Subcutaneous adipose tissue (tissue), 4 donors: ENCODE measurements around the gene SMOC1. TPM values are rescaled to one million over a fixed set of nuclear protein-coding genes. Genes with fewer than 3 reads are reported as not detected.

ENCODE experiments used
- CTCF ChIP-seq: fragments of 450-650 bp; IDR thresholded peaks from one replicate; pipeline ENCODE4 v1.5.1; 2016; ENCODE audit warnings: low read depth, mild to moderate bottlenecking, control low read depth, antibody characterized with exemption, moderate library complexity
- total RNA-seq, 4 donors: library from RNA; depleted of rRNA; stranded (reverse); fragments of >200 nt; gene quantifications; one replicate each; pipeline ENCODE4 v1.1.0, GENCODE V29; 2016

Gene SMOC1
- total RNA-seq, 4 donors from 2014 or later, result 7.7 to 38.1 (median 29.9) TPM

GRCh38 chr14:70011098-70011497 is 131.9 kb downstream of the SMOC1 start:
- TF ChIP-seq CTCF, result no peak

GRCh38 chr14:70011708-70012107 is 132.5 kb downstream of the SMOC1 start:
- no peak for TF ChIP-seq CTCF

- no peak for TF ChIP-seq CTCF
Observed at GRCh38 chr14:70013271-70013873, 134.2 kb downstream of the SMOC1 start.

- no peak for TF ChIP-seq CTCF
Observed at GRCh38 chr14:70014406-70015095, 135.3 kb downstream of the SMOC1 start.

- no peak for TF ChIP-seq CTCF
Observed at GRCh38 chr14:70018230-70018629, 139.0 kb downstream of the SMOC1 start.

GRCh38 chr14:70018713-70019211 is 139.5 kb downstream of the SMOC1 start:
- no peak for TF ChIP-seq CTCF

- TF ChIP-seq CTCF, result no peak
Observed at GRCh38 chr14:70019695-70020094, 140.5 kb downstream of the SMOC1 start.
